Stimulated activated CD8-positive, alpha-beta memory T cell treated with anti-CD3 and anti-CD28 coated beads, Interleukin-15, amount 100 ng/mL, for 4 hours (primary cell): ENCODE measurements around the gene DNAJC4.

Experiments used
- DNase-seq, 2 donors: peaks; one replicate each; pipeline ENCODE4 v3.0.0-alpha.2; 2020; ENCODE audit warnings: low read depth in 2 of 2

DNAJC4 gene

DNA sequence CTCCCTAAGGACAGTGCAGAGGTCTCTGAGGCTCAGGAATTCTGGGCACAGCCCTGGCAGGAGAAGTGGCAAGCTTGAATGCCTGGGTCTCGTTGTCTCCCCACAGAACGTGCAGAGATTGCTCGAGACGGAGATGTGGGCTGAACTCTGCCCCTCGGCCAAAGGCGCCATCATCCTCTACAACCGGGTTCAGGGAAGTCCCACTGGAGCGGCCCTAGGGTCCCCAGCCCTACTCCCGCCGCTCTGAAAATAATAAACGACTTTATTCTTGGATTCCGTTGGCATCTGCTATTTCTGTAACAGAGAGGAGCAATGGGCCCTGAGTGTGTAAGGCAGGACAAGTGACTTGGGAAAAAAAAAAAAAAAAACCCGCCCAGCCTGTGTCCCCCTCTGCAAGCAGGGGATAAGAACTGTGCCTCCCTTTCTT, 591 bp upstream of the DNAJC4 start:
- no peak for DNase-seq

DNA sequence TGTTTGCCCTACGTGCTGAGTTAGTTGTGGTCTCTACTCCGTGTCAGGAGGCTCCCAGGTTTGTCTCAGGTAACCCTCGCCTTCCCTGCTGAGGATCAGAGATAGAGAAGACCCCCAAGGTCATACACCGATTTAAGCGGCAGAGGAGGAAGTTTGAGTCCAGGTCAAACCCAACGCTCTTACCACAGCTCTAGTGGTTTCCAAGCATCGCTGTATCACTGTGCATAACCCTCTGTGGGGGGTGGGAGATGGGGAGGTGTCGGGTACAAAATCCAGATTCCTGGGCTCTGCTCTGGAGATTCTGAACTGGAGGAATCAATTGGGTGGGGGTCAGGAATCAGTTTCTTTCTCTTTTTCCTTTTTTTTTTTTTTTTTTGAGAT, 627 bp downstream of the DNAJC4 start:
- DNase-seq = no peak

DNA sequence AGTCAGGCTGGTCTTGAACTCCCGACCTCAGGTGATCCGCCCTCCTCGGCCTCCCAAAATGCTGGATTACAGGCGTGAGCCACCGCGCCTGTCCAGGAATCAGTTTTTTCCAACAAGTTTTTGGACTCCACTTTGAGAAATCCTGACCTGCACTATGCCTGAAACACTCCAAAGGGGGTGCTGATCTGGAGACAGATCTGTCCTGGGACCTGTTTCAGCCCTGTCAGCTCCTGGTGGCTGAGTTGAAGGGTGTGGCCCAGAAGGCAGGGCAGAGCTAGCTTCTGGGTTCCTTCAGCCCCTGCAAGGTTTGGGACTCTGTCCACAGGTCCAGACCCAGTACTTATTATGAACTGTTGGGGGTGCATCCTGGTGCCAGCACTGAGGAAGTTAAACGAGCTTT, 1.2 kb downstream of the DNAJC4 start:
- no peak for DNase-seq

DNA sequence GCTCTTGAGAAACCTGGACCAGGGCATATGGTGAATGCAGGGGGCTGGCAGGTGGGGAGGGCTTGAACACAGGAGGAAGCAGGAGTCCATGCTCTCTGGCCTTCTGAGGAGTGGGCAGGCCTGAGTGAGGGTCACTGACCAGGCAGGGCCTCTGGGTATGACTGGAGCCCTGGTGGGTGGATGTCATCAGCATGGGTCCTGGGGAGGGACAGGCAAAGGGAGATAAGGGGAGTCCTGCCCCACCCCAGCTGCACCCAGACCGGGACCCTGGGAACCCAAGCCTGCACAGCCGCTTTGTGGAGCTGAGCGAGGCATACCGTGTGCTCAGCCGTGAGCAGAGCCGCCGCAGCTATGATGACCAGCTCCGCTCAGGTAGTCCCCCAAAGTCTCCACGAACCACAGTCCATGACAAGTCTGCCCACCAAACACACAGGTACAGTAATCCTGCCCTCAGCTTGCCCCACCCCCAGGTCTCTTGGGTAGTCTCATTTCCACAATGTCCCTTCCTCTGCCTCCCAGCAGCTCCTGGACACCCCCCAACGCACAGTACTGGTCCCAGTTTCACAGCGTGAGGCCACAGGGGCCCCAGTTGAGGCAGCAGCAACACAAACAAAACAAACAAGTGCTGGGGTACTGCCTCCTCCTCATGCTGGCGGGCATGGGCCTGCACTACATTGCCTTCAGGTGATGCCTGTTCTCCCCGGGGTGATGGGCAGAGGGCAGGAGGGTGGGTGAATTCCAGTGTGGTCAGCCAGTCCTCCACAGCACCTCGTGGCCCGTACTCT, 2.0 kb downstream of the DNAJC4 start:
- no peak for DNase-seq

DNA sequence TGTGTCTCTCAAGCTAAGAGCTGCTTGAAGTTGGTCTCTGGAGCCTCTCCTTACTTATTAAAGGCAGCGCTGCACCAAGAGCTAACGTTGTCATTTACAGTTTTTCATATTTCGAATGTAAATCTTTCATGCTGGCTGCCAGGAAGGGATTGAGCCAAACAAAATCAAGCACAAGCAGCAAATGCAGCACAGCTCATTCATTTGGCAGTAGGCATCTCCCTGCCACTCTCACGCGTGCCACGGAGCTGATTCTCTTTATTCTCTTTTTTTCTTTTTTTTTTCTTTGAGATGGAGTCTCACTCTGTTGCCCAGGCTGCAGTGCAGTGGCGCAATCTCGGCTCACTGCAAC, 2.6 kb downstream of the DNAJC4 start:
- DNase-seq = no peak

DNA sequence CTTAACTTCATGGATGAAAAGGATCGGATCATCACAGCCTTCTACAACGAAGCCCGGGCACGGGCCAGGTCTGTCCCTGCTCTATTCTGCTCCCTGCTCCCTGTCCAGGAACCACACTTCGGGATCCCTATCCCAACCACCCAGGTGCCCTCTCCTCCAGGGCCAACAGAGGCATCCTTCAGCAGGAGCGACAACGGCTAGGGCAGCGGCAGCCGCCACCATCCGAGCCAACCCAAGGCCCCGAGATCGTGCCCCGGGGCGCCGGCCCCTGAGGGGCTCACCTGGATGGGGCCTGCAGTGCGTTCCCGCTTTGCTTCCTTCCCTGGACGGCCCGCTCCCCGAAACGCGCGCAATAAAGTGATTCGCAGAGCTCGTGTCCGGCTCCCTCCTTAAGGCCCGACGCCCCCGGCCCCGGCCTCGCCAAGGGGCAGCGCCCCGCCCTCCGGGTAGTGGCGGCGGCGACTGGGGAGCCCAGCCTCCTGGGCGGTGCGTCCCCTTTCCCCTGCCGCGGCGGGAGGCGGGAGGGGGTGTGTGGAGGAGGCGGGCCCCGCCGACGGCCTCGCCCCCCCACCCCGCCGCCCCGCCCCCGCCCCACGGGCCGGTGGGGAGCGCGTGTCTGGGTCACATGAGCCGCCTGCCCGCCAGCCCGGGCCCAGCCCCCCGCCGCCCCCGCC, 3.7 kb downstream of the DNAJC4 start, which contains the start of gene VEGFB:
VEGFB (plus strand) TSS at position 672 of the 674 bp plus-strand sequence. CDS start 250 bp downstream, outside the sequence.
- DNase-seq = peak in 1 of 2 donors; percentile 66

DNA sequence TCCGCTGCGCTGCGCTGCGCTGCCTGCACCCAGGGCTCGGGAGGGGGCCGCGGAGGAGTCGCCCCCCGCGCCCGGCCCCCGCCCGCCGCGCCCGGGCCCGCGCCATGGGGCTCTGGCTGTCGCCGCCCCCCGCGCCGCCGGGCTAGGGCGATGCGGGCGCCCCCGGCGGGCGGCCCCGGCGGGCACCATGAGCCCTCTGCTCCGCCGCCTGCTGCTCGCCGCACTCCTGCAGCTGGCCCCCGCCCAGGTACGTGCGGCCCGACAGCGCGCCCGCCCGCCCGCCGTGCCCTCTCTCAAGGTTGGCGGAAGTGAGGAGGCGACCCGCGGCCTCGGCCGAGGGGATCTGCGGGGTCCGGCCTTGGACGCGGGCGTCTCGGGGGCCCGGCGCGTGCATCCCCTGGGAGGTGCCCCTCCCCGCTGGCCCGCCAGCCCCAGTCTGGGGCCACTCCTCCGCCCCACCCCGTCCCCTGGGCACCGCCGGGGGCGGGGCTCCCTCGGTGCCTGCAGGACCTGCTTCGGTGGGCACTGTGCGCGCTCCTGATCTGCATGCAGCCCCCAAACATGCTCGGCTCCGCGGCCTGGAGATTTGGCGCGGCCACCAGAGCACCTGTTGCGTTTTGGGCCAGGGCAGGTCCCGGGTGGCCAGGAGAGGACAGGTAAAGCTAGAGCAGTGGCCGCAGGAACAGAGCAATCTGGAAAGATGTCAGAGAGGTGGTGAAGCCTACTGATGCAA, 4.5 kb downstream of the DNAJC4 start:
- peak in 1 of 2 donors; percentile 26 for DNase-seq

DNA sequence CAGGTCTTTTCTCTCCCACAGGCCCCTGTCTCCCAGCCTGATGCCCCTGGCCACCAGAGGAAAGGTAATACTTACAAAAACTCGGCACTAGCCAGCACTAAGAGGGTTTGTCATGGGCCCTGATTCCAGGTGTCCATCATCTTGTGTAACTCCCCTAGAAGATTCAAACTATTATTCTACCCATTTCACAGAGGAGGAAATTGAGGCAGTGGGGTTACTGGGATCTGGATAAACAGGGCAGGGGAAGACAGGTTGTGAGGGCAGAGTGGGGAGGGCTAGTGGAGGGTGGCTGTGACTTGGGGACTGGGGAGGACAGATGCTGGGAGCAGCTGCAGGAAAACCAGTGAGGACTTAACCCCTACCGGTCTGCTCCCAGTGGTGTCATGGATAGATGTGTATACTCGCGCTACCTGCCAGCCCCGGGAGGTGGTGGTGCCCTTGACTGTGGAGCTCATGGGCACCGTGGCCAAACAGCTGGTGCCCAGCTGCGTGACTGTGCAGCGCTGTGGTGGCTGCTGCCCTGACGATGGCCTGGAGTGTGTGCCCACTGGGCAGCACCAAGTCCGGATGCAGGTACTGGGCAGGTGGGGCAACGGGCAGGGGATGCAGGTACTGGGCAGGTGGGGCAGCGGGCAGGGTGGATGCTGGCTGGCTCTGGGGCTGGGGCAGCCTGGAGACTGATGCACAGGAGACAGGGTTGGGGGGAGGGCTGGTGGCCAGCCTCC, 5.3 kb downstream of the DNAJC4 start:
- DNase-seq = no peak

DNA sequence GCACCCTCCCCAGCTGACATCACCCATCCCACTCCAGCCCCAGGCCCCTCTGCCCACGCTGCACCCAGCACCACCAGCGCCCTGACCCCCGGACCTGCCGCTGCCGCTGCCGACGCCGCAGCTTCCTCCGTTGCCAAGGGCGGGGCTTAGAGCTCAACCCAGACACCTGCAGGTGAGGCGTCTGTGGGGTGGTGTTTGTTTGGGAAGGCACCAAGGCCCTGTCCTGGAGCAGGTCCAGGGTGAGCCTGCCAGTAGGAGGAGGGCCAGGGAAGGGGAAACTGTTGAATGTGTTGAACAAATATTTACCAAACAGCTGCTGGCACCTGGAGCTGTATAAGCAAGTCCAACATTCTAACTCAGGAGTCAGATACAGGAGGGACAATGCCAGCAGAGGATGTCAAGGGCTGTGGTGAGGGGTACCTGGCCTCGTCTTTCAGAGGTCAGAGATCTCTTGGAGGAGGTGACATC, 7.2 kb downstream of the DNAJC4 start:
- no peak for DNase-seq

DNA sequence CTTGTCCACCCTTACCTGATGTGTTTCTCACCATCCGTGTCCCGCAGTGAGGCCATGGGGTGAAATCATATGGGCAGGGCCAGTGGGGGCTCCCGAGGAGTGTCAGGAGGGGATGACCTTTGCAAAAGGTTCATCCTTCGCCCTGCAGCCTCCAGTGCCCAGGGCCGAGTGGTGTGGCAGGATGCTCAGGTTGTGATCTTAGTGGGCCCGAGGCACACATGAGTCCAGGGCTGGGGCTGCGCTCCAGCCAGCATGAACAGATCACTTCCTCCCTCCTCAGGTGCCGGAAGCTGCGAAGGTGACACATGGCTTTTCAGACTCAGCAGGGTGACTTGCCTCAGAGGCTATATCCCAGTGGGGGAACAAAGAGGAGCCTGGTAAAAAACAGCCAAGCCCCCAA, 7.7 kb downstream of the DNAJC4 start:
- no peak for DNase-seq

DNA sequence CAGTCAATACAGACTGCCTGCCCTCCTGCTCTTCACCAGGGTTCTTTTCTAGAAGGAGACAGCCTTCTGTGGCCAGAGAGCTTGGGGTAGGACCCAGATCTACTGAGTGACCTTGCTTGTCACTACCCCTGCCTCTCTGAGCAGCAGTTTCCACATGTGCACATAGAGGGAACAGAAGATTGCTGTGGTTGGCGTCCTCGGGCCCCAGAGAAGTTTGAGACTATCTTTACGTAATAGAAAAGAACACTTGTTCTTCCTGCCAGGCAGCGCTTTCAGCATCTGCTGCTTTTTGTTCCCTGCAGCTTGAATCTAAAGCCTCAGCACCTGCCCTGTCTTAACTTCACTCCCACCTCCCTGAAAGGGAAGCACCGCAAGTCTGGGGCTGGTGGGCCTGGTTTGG, 8.7 kb downstream of the DNAJC4 start:
- DNase-seq = no peak

DNA sequence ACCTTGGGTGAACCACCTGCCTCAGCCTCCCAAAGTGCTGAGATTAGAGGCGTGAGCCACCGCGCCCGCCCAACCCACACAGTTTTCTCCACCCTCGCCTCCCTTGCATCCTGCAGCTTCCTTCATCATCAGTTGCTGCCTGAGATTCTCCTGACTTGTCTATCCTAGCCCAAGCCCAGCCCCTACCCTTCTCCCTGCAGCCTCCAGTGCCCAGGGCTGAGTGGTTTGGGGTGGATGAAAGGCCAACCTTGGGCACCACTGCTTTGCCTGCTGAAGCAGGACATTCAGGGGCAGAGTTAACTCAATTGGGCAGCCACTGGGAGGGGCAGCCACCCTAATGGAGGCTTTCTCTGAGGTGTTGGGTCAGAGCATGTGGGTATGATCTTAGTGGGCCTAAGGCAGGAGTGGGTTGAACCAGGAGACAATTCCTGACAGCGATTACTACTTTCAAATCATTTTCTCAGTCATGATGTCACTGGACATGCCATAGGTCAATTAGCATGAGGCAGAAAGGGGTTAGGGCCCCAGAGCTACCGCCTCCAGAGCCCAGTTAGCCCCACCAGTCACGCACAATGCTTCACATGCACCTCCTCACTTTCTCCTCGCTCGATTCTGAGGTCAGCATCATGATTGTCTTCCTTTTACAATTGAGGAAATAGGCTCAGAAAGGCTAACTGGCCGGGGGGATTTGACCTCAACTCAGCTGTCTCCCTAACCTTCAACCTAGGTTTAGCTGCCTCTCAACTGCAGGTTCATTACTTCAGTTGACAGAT, 9.5 kb downstream of the DNAJC4 start:
- DNase-seq = no peak

DNA sequence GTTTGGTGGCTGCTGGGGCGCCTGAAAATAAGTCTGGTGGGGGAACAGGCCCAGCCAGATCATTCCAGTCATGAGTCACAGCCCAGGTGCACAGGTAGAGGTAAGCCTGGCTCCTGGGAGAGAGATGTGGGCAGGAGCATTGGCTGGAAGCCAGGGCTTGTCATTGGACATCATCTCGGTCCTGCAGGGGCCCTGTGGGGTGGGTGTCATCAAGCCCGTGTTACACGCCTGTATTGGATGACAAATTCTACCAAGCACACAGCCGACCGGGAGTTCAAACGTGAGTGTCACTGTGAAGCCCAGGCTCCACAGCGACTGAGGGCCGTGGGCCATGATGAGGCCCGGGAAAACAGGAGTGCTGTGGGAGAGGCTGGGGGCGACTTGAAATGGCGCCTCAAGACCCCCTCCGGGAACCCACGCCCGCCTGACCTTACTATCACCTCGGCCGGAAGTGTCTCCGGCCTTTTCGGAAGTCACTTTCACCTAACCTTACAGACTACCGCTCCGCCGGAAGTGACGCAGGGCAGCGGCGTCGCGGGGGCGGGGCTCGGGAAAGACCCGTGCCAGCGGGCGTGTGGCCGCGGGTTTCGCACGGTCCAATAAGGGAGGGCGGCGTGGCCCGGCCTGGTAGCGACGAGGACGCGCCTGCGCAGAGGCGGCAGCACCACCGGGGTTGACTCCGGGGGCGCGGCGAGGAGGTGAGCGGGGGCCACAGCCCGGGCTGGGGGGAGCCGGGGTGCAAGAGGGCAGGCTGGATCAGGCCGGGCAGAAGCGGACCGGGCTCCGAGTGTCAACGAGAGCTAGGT, 10.3 kb downstream of the DNAJC4 start, which contains the start of gene FKBP2:
FKBP2 (plus strand) TSS at position 661 of the 806 bp plus-strand sequence. CDS start 1,293 bp downstream, outside the sequence.
- DNase-seq = peak; percentile 96 to 98

DNA sequence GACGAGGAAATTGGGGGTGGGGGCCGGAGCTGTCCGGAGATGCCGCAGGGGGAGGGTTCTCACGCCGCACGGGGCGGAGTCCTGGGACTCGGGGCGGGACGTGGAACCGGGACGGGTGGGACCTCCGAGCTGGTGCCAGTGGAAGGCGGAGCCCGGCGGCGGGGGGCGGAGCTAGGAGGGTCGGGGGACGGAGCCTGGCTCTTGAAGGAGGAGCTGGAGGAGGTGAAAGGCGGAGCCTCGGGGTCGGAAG, 10.8 kb downstream of the DNAJC4 start:
- DNase-seq = peak in 1 of 2 donors; percentile 99

DNA sequence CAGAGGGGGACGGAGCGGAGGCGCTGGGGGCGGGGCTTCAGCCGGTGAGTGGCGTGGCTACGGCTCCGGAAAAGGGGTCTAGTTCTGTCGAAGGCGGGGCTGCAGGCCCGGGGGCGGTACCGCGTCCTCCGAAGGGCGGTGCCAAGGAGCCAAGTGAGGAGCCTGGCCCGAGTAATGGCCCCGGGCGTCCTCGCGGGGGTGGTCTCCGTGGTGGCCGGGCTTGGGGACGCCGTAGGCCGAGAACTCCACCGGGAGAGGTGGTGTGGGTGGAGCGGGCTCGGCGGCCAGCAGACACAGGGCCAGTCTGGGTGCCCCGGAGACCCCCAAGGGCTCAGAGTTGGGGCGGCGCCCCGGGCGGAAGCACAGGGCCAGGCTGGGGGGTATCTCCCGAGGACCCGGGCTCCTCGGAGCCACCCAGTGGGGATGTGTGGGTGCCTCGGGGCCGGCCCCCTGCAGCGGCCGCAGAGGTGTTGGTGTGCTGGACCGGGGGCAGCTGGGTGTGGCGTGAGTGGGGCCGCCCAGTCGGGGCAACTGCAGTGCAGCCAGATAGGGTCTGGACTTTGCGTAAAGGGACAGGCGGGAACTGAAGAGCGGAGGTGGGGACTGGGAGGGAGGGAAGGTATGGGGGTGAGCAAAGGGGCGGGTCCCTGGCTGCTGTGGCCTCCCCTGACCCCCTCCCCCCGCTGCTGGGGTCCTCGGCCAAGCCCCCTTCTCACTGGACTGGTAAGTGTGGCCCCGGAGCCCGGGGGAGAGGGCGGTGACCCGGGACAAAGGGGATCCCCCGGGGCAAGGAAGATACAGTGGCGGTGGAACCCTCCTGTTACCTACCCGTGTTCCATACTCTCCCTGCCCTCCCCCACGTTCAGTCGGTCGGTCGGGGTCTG, 11.4 kb downstream of the DNAJC4 start:
- DNase-seq = peak in 1 of 2 donors; percentile 99

DNA sequence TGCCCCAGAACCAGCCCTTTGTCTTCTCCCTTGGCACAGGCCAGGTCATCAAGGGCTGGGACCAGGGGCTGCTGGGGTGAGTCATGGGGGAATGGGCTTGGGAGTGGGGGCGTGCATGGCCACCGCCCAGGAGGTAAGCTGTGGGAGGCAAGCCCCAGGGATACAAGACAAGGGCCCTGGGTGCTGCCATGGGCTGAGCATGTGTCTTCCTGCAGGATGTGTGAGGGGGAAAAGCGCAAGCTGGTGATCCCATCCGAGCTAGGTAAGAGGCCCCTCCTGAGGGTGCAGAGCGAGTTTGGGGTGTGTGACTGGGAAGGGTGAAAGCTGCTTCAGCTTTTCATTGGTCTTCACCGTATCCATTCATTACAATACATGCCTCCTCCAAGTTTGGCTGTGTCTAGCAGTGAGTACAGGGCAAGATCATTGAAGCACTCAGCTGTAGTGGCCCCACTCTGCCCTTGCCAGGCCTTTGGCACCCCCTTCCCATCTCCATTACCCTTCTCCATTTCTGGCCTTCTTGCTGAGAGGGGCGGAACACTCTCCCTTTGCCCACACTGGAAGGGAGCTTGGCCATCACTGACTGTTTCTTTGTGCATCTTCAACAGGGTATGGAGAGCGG, 13.0 kb downstream of the DNAJC4 start:
- DNase-seq = no peak

DNA sequence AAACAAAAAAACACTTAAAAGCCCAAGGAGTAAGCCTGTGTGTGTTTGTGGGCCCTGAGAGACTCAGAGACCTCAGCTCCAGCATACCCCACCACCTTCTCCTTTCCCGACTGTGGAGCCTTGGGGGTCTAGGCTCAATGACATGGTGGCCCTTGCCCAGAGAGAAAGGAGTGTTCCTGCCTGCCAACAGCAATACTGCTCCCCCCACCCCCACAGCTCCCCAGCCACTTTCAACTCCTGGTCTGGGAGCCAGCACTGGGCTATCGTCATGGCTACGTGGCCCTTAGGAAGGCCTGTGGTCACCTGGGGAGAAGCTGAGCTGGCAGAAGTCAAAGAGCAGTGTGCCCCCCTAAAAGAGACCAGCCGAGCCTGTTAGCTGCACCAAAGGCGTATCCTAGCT, 13.8 kb downstream of the DNAJC4 start:
- DNase-seq = no peak

DNA sequence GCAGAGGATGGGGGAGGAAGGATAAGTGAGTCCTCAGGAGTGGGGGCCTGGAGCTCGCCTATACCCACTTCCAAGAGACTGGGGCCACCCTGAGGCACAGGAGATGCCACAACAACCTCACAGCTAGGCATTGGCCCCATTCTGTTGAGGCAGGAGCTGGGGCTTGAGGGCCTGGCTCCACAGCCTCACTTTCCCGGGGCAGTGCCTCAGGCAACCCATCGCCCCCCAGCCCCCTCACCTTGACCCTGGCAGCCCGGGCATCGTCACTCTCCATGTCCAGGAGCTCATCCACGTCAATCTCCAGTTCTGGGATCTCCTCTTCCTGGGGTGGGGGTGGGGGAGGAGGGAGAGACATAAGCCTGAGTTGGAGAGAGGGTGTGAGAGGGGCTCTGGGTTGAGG, 14.6 kb downstream of the DNAJC4 start:
- DNase-seq = no peak

DNA sequence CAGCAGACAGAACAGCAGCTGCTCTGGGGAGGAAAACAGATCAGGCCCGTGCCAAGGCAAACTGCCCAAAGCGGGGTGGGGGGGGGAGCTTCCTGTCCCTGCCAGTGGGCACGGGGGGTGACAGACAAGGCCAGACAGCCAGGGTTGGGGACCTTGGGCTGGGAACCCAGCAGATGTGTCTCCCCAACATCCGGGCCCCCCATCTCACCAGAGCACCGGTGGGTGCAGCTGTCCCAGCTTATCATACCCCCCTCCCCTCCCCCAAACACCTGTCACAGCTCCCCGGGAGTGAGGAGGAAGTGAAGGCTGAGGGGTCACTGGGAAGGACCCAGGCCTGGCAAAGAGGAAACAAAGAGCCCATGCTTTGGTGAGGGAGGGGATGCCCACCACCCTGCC, 15.1 kb downstream of the DNAJC4 start:
- DNase-seq = peak in 1 of 2 donors; percentile 31
